ENCODE results near the gene RASEF.

The RASEF gene

DNA sequence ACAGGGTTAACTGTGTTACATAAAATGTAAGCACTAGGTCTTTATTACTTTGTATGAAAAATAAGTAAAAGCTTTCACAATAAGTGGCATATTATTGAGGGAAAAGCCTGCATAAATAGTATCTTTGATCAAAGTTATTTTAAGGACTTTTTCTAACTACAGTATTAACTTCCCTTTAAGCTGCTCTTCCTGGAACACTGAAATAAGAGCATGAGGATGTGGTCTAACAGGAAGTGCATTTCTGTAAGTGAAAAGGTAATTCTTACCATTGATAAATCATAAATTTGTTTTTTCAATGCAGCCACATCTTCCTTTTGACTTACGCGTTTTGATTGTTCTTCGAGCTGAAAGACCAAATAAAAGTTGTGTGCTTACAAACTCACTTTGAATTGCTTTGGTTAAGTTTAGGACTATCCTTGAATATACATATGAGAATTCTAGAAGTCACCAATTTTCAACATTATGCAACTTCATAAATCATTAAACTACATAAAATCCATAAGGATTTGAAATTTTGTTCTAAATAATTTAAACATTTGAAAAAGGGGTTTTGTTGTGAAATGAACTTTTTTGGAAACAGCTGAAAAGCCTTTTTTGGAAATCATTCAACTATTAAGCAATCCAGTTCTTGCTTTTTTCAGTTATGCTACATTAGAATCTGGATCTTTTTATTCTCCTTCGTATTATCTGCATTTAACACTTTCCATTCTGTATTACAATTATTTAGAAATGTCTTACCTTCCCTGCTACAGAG lies 50.6 kb downstream of the RASEF start:
- DNase-seq: no peak

DNA sequence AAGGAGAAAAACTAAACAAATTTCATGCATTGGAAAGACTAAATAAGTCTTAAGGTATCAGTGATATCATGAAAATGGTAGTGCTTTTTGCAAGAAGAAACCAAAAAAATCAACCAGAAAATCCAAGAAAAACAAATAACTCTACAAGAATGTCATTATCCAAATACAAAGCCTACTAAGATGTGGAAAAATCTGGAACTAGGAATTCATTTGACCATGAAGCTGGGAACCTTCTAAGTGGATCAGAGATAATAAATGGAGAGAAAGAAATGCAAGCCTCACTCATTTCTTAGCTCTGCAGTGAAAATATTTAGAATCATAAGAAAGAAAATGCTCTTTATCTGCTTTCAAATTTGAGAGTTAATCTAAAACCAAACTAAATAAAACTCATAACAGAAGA lies 51.3 kb downstream of the RASEF start:
- DNase-seq: no peak

DNA sequence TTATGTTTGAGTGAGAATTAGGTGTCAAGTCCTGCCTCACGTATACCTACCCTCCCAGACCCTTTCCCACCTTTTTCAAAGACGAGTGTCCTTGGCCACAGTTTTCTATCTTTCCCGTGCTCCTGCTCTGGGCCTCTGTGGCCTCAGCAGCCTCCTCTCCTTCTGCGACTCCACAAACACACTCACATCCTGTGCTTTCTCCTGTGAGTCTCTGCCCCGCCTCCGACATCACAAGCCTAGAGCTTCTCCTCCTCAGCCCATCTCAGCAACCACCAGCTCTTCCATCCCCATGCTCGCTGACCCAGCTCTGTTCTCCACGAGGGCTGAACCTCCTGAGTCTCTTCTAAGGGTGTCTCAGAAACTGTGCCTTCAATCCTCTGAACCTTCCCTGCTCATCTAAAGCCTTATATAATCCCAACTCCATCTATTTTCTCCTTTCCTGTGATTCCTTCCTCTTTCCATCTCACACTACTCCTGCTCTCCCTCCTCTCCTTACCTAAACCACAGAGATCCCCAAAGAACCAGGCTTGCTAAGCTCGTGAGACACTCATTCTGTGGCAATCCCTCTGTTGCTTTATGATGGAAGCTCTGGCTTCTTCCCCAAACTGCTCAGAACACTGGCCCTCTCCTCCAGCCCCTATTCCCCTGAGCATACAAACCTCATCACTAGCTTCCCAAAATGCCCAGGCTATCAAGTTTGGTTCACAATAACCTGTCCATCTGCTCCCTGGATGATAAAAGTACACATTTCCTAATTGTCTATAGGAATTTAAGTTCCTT lies 55.2 kb downstream of the RASEF start:
- DNase-seq: no peak

DNA sequence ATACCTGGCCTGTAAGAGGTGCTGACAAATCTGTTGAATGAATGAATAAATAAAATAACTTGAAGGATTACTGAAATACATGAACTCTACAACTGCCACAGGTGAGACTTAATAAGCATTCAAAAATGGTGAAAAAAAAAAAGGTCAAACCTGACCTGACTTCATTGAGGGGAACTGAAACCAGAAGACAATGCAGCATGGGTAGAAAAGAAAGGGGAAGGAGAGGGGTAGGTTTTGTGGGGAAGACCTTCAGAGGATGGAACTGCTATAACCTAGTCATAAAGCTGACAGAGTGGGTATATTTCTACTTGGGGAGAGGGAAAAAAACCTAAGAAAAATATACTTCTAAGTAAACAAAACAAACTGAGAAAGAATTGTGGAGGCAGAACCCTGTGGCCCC lies 56.6 kb downstream of the RASEF start:
- no peak for DNase-seq

DNA sequence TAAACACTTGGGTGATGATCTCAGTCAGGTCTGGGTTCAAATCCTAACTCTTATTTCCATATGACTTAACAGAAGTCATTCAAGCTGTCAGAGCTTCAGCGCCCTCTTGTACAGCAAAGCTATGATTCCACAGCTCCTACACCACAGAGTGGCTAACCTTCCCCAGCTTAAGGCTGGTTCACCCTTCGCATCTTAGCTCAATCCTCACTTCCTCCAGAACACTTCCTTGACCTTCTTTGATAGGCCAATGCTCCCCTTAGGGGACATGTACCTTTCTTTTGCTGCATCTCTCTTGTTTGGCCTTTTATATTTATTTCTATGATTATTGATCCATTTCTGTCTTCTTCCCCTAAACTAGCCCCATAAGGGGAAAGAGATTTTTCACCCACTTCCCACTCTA lies 57.0 kb downstream of the RASEF start:
- DNase-seq: no peak

DNA sequence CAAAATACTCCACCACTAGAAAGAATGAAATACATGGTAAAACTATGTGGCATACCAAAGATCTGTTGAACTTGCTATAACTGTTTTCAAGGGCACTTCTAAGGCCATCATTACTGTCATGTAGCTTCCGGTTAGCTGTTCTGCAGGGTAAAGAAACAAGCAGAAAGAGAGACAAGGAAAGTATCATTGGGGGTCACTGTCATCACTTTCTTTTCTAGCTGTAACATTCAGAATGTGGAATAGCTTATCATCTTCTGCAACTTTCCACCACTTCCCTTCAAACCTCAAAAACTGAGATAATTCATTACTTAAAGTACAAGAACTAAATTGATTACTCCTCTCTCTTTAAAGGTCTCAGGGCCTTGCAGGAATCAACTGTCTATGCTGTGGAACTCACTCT lies 57.6 kb downstream of the RASEF start:
- no peak for DNase-seq

DNA sequence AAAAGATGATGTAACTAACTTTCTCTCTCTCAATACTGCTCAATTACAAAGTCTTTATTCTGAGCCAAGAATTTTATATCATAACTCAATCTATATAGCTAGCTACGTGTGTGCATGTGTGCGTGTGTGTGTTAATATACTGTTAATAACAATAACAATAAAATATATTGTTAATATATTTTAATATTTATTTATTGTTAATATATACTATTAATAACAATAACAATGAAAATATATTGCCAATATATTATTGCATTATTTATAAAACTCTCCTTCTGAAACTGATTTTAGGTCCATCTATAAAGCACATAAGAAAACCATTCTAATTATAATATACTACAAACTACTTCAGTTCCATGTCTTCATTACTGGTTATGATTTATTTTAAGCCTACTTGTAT lies 60.6 kb downstream of the RASEF start:
- no peak for DNase-seq

DNA sequence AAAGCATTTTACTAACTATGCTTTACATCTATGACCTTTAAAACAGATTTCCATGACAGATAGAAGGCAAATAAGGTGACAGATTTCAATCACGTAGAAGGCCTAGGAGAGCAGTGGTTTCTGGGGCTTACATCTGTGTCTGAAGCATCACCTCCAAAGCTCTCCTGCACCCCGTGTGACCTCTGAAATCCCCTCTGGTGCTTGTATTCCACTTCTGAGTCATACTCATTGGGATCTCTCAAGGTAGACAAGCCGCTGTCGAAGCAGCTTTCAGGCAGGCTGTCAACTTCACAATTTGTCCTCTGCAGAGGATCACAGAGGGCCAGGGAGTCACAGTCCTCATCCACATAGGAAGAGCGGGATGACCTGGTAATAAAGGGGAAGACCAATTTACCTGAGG lies 62.2 kb downstream of the RASEF start:
- no peak for DNase-seq

DNA sequence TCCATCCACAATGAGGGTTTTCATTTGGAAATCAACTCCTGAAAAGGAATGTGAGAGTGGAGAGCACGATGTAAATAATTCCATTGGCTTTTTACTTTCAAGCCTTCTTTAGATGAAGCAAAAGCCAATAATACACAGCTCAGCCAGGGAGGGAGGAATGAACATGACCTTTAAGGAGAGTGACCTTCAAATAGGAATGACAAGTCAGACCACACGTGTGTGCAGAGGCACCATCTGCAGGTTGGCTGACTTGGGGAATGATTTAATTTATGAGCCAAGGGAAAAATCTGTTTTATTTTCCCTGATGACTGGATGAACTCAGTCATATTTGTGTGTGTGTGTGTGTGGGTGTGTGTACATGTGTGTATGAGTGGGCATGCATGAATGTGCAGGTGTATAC lies 64.5 kb downstream of the RASEF start:
- no peak for DNase-seq

DNA sequence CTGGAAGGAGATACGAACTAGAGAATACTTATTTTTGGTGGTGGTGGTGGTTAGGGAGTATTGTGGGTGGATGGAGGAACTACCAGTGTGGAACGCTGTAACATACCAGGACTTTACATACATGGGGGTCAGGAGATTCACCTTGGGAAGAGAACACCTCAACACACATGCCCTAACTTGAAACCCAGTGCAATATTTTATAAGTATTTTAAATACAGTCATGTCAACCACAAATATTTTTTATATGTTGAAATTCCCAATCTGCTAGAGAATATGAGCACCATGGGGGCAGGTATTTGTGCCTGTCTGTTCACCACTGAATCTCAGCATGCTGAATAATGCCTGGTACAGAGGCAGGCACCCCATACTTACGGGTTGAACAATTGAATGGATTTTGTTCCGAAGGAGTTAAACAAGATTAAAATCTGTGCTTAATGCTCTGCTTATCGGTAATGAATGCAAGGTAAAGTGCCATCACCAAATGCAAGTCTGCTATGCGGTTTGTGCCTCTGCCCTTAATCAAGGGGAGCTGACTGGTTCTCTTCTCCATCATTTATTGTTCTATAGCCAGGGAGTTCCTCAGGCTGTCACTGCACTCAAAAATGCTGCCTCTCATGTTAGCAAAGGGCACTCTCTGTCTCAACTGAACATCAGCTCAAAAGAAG lies 65.3 kb downstream of the RASEF start:
- no peak for DNase-seq

DNA sequence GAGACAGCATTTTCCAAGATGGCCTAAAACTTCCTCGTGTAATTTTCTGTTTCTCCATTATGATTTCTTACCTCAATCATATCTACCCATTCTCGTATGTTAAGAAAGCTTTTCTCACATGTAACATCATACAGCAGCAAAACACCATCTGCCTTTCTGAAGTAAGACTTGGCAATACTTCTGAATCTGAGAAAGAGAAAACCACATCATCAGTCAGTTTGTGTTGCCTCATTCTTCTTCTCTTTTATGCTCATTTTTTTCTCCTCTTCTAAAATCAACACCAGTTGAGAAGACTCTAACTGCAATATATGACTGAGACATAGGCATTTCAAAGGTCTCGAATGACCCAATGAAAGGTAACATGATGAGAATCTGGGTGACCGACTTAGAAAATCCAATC lies 66.0 kb downstream of the RASEF start:
- no peak for DNase-seq

DNA sequence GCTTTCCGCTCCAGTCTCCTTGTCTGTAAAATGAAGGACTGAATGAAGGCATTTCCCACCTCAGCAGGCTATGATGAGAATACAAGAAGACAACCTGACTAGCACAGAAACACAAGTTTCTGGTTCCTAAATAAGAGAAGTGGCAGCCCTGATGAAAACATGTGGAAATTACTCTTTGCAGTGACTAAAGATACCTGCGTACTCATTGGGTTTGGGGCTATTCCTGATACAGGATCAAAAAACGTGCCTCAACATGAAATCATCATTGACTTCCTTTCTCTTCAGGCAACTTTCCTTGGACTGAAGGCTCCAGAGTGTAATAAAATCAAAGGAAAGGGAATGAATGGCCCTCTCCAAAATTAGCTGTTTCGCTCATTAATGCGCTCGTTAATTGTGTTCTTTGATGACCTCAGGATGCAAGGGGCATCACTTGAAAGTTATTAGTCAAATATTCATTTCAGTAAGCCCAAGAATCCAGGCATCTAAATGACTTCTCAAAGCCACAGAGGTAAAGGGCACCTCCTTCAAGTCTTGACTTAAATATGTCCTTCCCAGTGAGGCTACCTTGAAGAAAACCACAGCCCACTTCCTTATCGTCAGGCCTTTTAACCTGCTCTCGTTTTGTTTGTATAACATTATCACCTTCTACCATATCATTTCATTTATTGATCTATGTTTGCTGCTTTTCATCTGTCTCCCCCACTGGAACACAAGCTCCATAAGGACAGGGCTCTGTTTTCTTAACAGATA lies 68.9 kb downstream of the RASEF start:
- DNase-seq: no peak

DNA sequence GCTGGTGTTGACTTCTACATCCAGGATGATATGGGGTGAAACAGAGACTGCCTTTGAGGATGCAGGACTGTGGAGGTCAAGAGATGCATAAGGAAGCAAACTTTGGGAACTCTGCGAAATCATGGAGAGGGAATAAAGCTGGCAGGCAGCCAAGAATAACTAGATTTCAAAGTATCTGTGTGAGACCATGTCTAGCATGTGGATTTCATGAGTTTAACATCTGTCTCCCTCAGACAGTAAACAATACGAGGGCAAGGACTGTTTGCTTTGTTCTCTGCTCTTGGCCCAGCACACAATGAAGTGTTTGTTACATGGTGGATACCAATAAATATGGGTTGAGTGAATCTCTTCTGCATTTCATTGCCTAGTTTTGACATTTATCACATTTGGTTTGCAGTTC lies 71.3 kb downstream of the RASEF start:
- DNase-seq: no peak

DNA sequence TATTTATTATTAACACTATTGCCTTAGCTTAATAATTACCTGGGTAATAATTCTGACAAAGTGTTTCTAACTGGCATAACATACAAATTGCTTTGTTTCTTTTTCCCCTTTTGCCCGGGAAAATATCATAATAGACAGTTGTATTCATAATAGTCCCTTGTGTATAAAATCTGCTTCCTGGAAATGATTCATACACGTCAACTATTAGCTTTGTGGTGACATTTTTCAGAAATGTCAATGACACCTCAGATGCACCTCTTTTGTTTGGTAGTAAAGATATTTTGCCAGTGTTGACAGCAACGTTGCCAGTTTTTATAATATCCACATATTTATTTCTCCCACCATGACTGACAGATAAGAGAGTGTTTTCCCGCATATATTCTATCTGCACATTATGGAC lies 73.0 kb downstream of the RASEF start:
- no peak for DNase-seq

DNA sequence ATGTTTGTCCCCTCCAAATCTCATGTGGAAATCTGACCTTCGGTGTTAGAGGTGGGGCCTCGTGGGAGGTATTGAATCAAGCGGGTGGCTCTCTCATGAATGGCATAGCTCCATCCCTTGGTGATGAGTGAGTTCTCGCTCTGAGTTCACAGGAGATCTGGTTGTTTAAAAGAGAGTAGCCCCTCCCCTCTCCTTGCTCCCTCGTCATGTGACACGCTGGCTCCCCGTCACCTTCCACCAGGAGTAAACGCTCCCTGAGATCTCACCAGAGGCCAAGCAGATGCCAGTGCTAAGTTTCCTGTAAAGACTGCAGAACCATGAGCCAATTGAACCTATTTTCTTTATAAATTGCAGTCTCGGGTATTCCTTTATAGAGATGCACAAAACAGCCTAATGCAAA lies 74.5 kb downstream of the RASEF start:
- no peak for DNase-seq

DNA sequence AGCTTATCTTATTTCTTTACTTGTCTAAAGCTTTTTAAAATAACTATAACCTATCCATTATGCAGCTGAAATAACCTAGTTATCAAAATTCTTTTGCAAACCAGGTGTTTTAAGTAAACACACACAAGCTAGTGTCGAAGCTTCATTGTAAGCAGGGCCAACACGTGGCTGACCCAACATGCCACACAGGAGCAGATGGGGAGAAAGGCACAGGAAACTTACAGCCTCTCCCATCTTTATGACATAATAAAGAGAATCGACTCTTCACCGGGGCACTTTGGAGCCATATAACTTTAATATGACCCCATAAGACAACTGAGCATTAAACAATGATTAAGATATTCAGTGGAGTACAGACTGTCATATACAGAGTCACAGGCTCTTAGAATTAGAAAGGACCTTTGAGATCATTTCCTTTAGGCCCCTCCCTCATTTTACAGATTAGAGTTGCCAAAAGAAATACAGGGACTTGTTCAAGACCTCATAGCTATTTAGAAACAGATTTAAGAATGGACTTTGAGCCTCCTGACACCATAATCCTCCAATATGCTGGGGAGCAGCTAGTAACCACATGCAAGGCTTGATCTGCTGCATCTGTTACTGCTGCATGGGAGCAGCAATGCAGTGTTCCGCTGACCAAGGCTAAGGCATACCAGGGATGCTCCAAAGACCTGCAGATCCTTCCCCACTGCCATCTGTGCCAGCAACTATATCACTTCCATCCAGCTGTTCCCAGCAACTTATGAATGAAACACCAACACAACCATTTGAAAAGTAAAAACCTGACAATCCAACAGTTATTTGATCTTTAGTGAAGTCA lies 75.4 kb downstream of the RASEF start:
- no peak for DNase-seq

DNA sequence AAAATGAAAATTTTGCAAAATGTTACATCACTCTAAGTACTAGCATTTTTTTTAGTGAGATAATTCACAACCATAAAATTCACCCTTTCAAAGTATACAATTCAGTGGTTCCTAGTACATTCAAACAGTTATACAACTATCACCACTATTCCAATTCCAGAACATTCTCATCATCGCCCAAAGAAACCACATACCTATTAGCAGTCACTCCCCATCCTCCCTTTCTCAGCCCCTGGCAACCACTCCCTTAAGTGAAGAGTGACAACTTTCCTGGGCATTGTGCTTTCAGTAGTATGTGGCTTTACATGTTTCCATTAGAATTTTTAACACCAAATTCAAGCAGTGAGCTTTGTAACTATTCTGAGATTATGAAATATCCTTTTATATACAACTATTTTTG lies 81.4 kb downstream of the RASEF start:
- no peak for DNase-seq

DNA sequence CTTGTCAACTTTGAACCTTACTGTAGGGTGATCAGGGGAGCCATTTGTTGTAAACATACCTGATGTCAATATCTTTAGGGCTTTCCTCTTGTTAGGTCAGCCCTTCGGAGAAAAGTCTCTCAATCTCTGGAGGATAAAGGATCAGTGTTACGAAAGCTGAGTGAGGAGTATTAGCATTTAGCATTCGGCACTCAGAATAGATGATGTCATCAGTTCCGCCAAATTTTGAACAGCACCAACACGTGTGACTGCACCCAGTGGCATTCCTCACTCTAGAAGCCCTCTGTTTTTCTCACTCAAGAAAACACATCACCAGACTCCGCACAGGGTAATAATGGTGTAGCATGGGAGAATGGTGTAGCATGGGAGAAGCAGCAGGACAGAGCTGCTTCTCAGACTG lies 87.8 kb downstream of the RASEF start:
- DNase-seq: no peak

DNA sequence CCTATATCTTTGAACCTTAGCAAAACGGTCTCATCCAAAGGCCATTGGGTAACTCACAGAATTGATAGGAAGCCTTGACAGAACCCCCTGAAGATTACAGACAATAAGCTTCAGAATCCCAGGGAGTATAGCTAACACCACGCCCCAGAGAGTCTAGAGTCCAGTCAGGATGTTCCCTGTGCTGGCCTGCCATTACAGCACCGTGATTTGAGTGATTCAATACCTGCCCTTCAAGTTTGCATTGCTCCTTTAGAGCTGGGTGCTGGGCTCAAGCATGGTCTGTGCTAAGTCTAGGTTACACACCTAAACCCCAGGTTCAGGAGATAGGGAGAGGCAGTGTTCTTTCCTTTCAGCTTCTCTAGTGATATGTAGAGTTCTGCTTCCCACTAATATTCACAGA lies 90.5 kb downstream of the RASEF start:
- no peak for DNase-seq

DNA sequence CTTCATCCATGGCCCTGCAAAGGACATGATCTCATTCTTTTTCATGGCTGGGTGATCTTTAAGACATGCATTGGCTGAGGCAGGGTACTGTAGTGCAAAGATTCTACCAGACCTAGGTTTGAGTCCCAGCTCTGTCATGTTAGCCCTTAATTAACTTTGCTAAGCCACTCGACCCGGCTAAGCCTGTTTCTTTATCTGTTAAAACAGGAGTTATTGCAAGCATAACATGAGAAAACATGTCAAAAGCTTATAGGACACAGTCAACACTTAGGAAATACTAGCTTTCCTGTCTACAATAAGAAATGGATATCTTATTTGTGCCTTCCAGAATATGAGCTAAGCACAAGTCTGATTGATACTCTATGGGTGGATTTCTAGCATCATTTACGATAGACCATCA lies 92.6 kb downstream of the RASEF start:
- no peak for DNase-seq

DNA sequence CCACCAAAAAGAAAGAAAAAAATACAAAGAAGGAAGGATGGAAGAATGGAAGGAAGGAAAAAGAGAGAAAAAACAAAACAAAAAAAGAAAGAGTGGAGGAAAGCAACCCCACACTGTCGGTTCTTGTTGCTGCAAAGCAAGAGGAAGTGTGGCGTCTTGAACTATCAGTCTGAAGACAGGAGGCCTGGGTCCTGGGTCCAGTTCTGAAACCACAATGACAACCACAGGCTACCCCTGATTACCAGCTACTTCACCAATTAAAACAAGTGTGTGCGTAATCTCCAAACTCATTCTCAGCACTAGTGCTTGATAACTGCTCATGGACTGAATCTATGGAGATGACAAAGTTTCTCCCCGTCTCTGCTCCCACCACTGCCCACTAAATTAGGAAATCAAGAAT lies 93.7 kb downstream of the RASEF start:
- no peak for DNase-seq

DNA sequence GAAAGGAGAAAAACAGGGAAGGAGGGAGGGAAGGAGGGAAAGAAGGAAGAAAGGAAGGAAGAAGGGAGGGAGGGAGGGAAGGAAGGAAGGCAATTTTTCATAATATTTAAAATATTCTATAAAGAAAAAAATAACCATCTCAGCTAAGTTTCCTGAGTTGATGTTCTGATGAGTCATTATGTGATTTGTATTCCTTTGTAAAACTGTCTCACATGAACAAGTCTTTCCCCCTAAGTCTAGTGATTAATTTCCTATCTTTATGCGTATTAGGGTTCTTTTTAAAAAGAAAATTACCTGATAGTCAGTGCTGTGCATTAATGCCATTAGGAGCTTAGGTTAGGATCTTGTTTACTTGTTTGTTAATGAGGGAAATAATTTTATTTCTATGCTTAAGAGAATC lies 94.1 kb downstream of the RASEF start:
- no peak for DNase-seq

DNA sequence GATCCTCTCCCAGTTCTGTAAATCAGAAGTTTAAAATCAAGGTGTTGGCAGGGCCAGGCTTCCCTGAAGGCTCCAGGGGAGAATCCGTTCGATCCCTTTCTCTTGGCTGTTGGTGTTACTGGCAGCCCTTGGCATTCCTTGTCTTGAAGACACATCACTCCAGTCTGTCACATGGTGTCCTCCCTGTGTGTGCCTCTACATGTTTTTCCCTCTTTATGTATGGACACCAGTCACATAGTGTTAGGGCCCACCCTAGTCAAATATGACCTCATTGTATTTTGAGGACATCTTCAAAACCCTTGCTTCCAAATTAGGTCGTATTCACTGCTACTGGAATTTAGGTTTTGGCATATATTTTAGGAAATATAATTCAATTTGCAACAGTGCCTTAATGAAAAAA lies 94.6 kb downstream of the RASEF start:
- DNase-seq: no peak

Measured in DMS 273 treated with DMSO at 0.1 percent for 48 hours (cell line).